GM19395 (cell line): ENCODE measurements around the gene CCNA2.

Experiments
- ATAC-seq: cut with Tn5 transposase; IDR thresholded peaks from one replicate; pipeline ENCODE4 v1.9.1; 2021; ENCODE audit warnings: mild to moderate bottlenecking, moderate library complexity; ENCODE audit not compliant: unreplicated experiment

Gene CCNA2

DNA sequence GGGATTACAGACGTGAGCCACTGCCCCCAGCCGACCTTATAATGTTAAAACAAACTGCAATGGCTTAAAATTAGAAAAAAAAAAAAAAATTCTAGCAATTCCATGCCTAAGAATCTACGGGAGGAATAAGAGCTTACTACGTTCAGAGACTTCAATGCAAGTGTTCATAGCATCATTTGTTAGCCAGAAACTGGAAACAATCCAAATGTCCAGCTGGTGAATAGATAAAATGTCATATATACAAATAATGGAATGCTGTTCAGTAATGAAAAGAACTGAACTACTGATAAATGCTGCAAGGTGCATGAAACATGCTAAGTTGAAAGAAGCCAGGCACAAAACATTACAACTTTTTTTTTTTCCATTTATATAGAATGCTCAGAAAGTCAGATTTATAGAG is 17.3 kb downstream of the CCNA2 start:
- no peak for ATAC-seq

DNA sequence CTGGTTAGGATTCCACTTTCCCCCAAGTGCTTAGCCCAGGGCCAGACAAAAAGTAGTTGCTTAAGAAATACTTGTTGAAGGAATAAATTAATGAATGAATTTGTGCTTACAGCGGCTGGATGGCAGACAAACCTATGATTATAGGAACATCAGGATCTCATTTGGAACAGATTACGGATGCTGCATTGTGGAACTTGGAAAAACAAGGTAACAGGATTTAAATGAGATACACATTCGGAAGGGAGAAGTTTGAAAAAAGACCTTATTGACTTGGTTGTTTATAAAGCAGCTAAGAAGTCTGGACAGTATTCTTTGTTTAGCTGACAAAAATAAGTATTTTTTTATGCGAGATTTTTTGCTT is 22.0 kb downstream of the CCNA2 start:
- ATAC-seq, result no peak

DNA sequence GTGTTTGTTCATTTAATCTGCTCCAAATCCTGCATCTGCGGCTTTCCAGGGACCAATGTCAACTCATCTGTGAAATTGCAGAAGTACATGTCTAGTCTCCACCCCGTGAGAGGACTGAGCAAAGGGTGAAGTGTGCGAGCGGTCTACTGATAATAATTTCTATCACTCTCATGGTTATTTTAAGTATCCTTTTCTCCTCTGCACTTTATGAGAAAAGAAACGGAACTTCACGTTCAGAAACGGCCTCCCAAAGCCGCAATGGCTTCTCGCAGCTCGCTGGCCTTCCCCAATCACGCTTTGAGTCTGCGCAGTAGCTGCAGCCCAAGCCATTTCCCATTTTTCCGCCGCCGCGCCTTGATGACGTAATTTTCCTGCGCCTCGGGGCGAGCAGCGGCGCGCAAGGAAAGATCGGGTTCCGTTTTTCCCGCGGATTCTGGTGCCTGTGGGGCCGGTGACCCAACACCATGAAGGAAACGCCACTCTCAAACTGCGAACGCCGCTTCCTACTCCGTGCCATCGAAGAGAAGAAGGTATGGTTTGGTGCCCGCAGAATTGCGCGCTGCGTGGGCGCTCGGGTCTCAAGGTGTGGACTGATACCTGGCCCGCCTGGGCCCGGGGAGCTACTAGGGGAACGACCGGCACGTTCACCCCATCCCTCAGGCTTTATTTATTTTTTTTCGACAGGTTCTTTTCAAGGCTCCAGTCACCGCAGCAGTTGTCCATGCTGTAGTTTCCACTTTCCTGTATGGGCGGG is 22.5 kb downstream of the CCNA2 start, which contains the start of gene EXOSC9:
Gene EXOSC9, plus strand, starts transcription at position 363 of the 754 bp plus-strand sequence. Its CDS starts 102 bp downstream, at position 465.
- peak; percentile 89 for ATAC-seq

DNA sequence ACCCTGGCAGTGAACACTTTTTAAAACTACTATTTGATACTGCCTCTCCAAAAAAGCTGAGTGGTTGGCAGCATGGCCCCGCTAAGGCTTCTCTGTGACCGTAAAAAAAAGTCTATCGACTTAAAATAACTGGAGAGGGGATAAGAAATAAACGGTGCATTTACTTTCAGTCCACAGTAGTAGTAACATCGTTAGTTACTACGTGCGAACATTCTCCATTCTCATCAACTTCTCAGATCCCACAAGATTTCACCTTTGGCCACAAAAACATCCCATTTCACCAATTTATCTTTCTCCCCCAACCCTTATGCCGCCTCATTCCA is 23.1 kb downstream of the CCNA2 start:
- peak; percentile 42 for ATAC-seq

DNA sequence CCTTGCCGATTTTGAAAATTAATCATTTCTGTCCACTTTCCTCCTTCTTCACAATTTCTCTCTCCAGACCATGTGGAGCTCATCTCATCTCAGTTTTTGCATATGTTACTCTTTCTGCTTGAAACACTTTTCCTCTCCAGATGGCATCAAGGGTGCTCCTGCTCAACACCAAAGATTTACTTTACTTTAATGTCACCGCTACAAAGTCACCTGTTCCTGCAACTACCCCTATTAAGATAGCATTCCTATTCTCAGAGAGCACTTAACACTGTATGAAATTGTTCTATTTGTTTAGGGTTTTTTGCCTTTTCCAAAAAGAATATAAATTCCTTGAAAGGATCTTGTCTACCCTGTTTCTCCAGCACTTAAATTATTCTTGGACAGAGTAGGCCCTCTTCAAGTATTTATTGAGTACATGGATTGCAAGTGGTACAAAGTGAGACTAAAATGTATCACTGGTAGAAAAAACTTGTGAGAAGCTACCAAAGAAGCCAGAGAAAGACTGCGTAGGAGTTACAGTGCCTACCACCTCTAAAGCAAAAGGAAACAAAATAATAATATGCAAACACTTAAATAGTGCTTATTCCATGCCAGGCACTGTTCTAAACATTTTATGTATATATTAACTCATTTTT is 23.7 kb downstream of the CCNA2 start:
- ATAC-seq, result no peak

DNA sequence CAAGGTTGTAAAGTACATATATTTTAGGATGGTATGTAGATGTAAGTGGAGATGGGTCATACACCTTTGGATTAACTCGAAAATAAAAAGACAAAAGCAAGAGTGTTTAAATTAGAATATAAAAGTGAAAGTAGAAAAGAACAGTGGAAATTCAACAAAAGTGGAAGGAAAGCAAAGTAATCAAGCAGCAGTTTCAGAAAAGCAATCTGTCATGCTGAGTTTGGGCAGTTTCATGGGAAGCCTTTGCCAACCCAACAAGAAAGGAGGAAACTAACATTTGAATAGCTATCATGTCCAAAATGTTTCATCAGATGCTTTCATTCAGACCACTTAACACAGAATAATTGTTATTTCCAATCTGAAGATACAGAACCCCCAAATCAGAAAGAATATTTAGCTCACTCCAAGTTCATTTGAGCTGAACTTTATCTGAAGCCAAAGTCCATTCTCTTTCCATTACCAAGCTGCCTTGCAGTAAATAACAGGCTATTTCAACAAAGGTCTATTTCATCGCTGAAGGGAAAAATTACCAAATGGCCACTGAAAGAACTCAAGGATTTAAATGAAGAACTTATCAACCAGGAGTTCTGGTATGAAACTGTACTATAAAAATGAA is 24.4 kb downstream of the CCNA2 start:
- ATAC-seq, result no peak

DNA sequence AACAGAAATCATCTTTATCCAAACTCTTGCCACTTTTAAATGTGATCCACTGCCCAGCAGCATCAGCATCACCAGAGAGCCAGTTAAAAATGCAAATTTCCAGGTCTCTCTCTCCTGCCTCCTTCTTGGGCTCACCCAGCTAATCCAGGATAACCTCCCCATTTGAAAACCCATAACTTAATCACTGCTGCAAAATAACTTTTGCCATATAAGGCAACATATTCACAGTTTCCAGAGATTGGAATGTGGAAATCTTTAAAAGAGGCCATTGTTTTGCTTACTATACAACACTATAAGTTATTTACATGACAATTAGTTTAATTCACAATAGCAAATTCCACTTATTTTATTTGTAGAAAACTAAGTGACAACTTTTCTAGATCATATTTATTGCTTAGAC is 27.4 kb downstream of the CCNA2 start:
- ATAC-seq, result no peak

DNA sequence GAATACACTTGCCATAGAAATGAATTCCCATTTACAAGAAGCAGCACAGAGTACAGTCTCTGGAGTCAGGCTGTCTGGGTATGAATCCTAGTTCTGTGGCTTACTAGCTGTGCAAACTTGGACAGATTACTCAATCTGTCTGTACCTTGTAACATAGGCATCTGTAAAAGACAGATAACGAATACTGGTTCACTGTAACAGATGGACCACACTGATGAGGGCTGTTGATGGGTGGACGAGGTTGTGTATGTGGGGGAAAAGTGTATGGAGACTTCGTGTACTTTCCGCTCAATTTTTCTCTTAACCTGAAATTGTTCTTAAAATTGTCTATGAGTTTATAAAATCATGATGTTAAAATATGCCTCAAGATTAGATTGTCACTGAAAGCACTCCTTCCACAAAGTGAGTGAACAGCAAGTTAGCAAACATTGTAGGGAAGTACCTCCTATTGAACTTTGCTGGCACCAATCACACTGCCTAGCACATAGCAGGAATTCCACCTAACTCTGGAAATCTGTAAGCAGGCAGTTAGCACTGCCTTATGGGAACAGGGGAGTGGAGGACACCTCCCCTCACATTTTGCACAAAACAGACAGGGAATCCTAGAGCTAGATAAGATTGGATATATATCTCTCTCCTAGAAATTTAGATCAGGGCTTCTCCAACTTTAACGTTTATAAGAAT is 29.0 kb downstream of the CCNA2 start:
- no peak for ATAC-seq

DNA sequence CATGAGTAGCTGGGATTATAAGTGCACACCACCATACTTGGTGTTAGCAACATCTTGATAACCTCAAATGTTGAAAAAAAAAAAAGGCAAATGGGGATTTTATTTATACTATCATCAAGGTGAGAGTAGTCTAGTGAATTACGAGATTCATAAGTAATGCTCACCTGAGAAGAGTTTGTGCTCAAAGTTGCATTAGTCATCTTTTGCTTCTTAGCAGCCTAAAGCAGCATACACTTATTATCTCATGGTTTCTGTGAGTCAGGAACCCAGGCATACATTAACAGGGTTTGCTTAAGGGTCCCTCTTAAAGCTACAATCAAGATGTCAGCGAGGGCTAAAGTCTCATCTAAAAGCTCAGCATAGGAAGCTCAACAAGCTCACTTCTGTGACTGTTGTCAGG is 30.7 kb downstream of the CCNA2 start:
- no peak for ATAC-seq

DNA sequence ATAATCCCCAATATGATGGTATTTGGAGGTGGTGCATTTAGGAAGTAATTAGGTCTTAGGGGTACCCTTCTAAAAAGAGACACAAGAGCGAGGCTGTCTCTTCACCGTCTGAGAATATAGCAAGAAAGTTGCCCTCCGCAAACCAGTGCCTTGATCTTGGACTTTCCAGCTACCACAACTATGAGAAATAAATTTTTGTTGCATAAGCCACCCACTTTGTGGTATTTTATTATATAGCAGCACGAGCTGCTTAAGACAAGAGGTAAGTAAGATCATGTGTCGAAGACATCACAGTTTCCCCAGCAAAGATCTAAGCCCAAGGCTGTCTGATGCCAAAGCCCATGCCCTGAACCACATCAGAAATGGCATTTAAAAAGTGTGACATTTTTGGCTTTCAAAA is 32.2 kb downstream of the CCNA2 start:
- no peak for ATAC-seq

DNA sequence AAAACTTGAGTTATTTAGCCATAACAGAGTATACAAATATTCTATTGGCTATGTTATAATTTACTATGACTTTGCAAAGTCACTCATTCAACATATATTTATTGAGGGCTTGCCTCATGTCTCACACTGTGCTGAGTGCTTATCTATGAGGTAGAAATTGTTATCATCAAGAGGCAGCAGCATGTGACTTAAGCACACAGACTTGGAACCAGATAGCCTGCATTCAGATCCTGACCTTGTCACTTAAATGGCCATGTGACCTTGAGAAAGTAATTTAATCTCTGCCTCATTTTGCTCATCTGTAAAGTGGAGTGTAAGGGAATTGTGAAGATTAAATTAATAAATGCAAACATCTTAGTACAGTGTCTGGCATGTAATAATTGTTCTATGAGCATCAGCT is 32.7 kb downstream of the CCNA2 start:
- ATAC-seq, result no peak

DNA sequence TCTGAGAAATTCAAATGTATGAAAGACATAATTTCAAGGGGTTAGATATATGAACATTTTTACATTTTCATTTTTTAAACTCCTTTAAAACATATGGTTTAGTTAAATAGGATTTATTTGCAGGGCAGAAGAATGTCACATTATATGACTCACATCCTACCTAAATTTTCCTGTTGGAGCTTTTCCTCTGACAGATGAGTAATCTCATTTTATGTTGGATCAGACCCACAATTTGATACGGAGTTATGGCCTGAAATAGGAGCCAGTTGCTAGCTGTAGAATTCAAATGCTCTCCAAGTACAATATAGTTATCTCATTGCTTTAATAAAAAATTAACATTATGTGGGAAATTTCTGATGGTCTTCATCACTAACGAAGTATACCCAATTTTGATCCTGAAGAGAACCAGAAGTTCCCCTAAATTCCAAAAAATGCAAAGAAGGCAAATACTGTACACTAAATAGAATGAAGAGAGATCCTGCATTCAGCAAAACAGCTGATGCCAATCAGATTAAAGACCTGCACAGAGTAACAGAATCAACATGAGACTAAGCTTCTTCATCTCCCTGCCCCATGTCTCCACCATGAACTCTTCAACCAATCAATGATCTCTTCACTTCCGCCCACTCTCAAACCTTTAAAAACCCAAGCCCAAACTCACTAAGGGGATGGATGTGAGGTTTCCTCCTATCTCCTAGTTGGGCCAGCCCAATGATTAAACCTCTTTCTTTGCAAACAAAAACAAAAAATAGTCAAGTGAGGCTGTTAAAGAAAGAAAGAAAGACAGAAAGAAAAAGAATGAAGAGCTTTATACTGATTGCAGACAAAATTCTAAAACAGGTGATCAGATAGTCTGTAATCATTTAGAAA is 33.5 kb downstream of the CCNA2 start:
- no peak for ATAC-seq

DNA sequence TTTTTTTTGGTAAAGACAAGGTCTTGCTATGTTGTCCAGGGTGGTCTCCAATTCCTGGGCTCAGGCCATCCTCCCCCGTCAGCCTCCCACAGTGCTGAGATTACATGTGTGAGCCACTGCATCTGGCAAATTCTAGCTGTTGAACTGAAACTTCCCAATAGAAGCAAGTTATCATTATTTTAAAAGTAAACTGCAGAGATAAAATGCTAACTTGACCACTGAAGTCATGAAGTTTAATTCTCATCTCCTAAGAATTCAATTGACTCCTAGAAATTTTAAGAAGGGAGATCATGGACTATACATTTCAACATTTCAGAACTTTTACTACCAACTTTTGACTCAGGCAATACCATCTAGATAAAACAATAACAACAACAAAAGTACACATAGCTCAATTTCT is 34.2 kb downstream of the CCNA2 start:
- ATAC-seq, result peak; percentile 7

DNA sequence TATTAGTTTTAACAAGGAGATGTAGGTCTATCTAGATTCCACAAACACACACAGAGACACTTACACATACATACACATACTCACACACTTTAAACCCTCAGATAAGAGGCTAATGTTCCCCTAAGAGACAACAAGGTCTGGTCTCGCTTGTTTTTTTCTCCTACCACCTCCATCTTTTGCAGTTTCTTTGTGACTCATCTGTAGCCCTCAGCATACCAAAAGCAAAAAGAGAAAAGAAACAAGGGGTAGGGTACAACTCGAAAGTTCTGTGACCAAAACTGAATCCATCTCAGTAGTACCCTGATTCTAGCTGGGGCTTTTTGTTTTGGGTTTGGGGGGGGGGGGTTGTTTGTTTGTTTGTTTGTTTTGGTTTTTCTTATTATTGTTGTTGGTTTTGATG is 34.8 kb downstream of the CCNA2 start:
- peak; percentile 95 for ATAC-seq

DNA sequence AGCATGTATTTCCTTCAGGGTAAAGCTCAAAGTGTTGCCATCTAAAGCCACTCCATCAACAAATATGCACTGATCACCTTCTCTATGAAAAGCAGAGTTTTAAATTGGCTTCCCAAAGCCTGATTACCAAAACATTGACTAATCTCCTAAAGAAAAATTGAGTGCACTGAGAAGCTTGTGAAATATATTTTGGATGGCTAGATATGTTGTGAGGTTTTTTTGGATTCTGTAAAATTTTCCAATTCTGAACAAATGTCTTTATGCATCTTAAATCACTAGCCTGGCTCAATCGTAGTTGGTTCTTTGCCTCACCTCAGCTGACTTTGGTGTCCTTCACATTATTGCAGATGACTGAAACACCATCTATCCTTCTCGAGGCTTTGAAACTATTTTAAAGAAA is 37.5 kb downstream of the CCNA2 start:
- ATAC-seq, result no peak

DNA sequence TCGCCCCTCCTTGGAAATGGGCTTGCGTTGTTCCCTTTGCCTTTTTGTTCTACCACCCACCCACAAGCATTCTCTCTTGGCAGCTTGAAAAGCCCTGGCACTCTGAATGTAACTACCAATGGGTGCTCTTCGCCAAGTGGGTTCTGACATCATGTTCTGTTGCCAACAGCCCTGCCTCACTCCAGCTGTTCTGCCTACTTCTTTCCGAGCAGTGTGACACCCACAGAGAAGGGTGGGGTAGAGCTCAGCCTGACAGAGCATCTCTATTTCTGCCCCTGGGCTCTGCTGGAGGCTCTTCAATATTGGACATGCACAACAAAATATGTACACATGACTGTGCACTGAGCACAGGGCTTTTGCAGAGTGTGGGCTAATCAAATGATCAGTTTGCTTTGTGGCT is 38.2 kb downstream of the CCNA2 start:
- ATAC-seq, result no peak

DNA sequence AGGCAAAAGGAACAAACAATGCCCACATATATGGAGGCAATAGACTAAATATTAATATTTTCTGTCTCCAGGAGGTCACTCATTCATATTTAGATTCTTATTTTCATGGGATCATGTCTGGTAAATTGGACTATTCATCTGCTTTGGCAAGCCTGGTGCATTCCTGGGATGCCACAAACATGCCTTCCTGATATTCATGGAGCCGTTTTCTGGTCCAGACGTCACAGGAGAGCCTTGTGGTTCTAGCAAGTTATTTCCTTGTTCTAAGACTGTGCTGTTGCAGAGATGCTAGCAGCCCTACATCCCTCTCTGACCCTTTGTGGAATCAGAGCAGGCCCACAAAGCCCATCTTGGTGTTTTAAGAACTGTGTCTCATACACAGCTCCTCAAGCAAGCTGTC is 38.7 kb downstream of the CCNA2 start:
- no peak for ATAC-seq

DNA sequence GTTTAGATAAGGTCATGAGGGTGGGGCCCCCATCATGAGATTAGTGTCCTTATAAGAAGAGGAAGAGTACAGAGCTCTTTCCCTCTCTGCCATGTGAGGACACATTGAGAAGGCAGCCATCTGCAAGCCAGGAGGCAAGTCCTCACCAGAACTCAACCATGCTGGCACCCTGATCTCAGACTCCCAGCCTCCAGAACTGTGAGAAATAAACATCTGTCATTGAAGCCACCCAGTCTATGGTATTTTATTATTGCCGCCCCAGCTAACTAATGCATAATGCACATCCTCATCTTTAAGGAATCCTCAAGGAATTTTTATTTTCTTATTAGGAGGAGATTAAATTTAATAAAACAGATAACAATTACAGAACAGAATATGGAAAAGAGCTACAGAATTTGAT is 39.3 kb downstream of the CCNA2 start:
- ATAC-seq, result no peak

DNA sequence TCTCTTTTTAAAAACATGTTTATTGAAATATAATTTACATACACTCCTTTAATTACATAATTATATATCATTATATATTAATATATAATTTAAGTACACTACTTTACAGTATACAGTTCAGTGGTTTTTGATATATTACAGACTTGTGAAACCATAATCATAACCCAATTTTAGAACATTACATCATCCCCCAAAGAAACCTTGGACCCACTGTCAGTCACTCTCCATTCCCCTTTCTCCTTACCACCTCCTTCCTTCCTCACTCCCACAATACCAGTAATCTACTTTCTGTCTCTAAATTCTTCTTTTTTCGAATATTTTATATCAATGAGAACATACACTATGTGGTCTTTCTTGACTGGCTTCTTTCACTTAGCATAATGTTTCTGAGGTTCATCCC is 40.5 kb downstream of the CCNA2 start:
- ATAC-seq, result no peak

DNA sequence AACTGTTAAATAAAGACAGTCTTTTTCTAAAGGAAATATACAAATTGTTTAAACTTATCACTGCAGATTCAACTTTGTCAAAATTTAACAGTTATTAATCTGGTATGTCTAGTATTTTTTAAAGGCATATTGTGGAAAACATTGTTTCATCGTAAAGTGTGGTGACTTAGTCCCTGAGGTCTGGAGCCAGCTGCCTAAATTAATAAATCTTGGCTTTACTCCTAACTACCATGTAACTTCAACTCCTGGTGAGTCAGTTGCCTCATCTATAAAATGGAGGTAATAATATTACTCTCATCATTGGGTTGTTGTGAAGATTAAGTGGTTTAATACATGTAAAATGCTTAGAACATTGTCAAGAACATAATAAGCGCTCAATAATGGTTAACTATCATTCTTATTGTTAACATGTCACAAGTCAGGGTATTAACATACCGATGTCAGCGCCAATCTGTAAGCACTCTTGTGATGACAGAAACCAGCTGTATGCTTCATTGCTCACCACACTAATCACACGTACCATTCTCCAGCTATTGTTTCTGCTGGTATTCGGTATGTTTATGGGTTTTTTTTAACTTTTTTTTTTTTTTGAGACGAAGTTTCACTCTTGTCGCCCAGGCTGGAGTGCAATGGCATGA is 44.6 kb downstream of the CCNA2 start:
- ATAC-seq, result no peak
